Rectal smooth muscle tissue (tissue), 1 donor: ENCODE results near the gene DOP1A.

Experiments
- H3K27ac ChIP-seq: one replicate; pipeline ENCODE4 v1.7.0; 2013; ENCODE audit warnings: low read depth, low read length, inconsistent platforms
- H3K27me3 ChIP-seq: one replicate; pipeline ENCODE4 v1.7.0; 2013; ENCODE audit warnings: low read length; ENCODE audit not compliant: control insufficient read depth, insufficient read depth
- H3K36me3 ChIP-seq: one replicate; pipeline ENCODE4 v1.7.0; 2013; ENCODE audit warnings: low read length; ENCODE audit not compliant: control insufficient read depth, insufficient read depth
- H3K4me1 ChIP-seq: one replicate; pipeline ENCODE4 v1.7.0; 2013; ENCODE audit warnings: low read length; ENCODE audit not compliant: control insufficient read depth, insufficient read depth
- H3K4me3 ChIP-seq: one replicate; pipeline ENCODE4 v1.7.0; 2013; ENCODE audit warnings: low read length
- H3K9ac ChIP-seq: one replicate; pipeline ENCODE4 v1.7.0; 2013; ENCODE audit warnings: low read length

Gene DOP1A

DNA sequence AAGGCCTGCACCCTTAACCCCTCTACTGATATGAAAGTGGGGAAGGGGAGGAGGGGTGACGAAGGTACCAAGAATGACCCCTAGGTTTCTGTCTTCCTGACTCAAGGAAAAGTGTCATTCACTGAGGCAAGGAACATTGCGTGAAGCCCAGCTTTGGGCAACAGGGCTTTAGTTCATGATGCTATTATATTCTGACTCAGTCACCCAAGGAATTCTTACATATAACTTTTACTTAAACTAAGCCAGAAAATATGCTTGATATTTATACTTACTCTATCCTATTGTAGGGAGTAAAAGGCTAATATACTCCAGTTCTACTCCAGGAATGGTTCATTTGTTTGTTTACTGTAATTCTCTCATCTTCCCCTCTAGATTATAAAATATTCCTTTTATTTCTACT, 60.5 kb downstream of the DOP1A start:
- H3K9ac ChIP-seq, result no peak overlapping the region

DNA sequence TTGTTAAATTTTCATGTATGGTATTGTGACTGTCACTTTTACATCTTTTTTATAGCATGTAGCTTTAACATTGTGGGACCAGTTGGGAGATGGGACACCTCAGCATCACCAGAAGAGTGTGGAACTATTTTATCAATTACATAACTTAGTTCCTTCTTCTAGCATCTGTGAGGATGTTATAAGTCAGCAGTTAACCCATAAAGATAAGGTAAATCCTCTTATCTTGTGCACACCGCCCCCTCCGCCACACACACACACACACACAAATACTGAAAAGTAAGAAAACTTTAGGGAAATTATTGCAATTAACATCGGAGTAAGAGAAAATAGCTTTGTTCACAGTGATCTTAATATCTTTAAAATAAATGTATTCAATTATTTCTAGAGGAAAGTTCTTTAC, 64.7 kb downstream of the DOP1A start:
- no peak overlapping the region for H3K4me3 ChIP-seq
- H3K4me1 ChIP-seq, result no peaks in the 10 kb centered on the region
- H3K27me3 ChIP-seq, result no peaks in the 10 kb centered on the region
- H3K36me3 ChIP-seq, result peaks cover 4% of the 10 kb centered on the region
- H3K27ac ChIP-seq, result no peak overlapping the region
- no peak overlapping the region for H3K9ac ChIP-seq

More for the DNA sequence above, 60.5 kb downstream of the DOP1A start:
- Histone ChIP-seq H3K27ac (no peak overlapping the region), H3K4me1 (no peaks in the 10 kb centered on the region), H3K36me3 (peaks cover 15% of the 10 kb centered on the region), H3K27me3 (no peaks in the 10 kb centered on the region), H3K4me3 (no peak overlapping the region)

DNA sequence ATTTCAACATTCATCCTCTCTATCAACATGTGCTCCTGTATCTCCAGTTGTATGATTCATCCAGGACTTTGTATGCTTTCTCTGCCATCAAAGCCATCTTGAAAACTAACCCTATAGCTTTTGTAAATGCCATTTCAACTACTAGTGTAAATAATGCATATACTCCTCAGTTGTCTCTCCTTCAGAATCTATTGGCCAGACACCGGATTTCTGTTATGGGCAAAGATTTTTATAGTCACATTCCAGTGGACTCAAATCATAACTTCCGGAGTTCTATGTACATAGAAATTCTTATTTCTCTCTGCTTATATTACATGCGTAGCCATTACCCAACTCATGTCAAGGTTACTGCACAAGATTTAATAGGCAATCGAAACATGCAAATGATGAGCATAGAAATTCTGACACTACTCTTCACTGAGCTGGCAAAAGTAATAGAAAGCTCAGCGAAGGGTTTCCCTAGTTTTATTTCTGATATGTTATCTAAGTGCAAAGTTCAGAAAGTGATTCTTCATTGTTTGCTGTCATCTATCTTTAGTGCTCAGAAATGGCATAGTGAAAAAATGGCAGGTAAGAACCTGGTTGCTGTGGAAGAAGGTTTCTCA, 70.7 kb downstream of the DOP1A start:
- H3K27ac ChIP-seq, result no peak overlapping the region
- H3K27me3 ChIP-seq, result no peaks in the 10 kb centered on the region
- H3K4me3 ChIP-seq, result no peak overlapping the region
- H3K9ac ChIP-seq, result no peak overlapping the region
- H3K36me3 ChIP-seq, result peaks cover 4% of the 10 kb centered on the region
- no peaks in the 10 kb centered on the region for H3K4me1 ChIP-seq

DNA sequence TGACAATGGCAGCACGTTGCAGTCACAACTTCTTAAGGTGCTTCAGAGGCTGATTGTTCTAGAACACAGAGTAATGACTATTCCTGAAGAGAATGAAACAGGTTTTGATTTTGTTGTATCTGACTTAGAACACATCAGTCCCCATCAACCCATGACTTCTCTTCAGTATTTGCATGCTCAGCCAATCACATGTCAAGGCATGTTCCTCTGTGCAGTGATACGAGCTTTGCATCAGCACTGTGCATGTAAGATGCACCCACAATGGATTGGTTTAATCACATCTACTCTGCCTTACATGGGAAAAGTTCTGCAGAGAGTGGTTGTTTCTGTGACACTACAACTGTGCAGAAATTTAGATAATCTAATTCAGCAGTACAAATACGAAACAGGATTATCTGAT, 71.3 kb downstream of the DOP1A start:
- H3K4me1 ChIP-seq, result no peaks in the 10 kb centered on the region

DNA sequence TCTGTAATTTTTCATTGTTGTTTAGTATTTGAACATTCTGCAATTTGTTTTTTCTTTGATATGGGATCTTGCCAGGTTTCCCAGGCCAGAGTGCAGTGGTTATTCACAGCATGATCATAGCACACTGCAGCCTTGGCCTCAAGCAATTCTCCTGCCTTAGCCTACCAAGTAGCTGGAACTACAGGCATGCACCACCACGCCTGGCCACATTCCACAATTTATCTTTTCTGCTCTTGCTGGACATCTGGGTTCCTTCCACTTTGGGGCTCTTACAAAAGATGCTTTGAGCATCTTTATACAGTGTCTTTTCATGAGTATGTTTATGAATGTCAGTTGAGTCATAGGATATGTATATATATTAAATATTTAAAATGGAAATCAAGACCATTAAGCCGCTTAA, 83.6 kb downstream of the DOP1A start:
- H3K4me3 ChIP-seq, result no peak overlapping the region
- no peak overlapping the region for H3K27ac ChIP-seq
- H3K36me3 ChIP-seq, result peaks cover 15% of the 10 kb centered on the region

More for the DNA sequence above, 71.3 kb downstream of the DOP1A start:
- Histone ChIP-seq H3K27ac (no peak overlapping the region), H3K36me3 (peaks cover 4% of the 10 kb centered on the region), H3K9ac (no peak overlapping the region), H3K27me3 (no peaks in the 10 kb centered on the region), H3K4me3 (no peak overlapping the region)

DNA sequence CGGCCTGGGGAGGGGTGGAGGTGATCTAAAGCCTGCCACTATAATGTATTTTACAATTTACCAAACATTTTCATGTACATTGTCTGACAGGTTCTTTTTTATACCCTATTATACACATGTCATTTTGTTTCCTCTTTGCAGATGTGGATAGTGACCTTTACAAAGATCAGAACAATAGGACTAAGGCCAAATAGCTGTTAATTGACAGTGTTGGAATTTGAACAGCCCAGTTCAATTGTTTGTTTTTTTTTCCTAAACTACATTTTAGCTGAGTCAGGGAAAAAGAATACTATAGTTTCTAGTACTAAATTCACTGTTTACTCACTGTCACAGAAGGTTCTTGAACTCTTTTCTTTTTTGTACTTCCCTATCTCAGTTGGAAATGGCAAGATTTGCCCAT, 85.4 kb downstream of the DOP1A start:
- H3K27ac ChIP-seq, result no peak overlapping the region
- no peak overlapping the region for H3K4me3 ChIP-seq
- H3K36me3 ChIP-seq, result peaks cover 15% of the 10 kb centered on the region
- H3K4me1 ChIP-seq, result no peaks in the 10 kb centered on the region
- no peaks in the 10 kb centered on the region for H3K27me3 ChIP-seq
- H3K9ac ChIP-seq, result no peak overlapping the region

More for the DNA sequence above, 83.6 kb downstream of the DOP1A start:
- no peaks in the 10 kb centered on the region for H3K4me1 ChIP-seq
- no peak overlapping the region for H3K9ac ChIP-seq
- no peaks in the 10 kb centered on the region for H3K27me3 ChIP-seq

DNA sequence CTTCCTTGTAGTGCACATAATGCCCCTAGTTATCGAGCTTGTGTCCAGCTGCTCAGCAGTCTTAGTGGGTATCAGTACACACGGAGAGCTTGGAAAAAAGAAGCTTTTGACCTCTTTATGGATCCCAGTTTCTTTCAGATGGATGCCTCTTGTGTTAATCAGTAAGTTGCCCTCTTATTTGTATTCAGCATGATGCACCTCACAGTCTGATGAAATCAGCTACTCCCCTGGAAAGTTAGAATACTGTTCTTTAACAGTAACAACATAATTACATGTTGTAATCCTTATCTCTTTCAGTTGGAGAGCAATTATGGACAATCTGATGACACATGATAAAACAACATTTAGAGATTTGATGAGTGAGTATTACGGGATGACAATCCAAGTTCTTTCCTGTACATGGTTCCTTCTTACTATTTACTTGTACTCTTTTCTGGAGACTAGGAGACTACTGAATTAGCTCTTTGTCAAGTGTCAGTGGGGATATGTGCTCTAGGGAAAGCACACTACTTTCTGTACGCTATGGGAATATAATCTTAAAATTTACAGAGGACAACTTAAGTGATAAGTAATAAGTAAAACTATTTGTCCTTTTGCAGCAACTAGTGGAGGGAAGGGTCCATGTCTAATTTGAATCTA, 86.5 kb downstream of the DOP1A start:
- H3K36me3 ChIP-seq, result peaks cover 15% of the 10 kb centered on the region
- H3K9ac ChIP-seq, result no peak overlapping the region
- H3K4me3 ChIP-seq, result no peak overlapping the region
- H3K27ac ChIP-seq, result no peak overlapping the region
- no peaks in the 10 kb centered on the region for H3K27me3 ChIP-seq
- no peaks in the 10 kb centered on the region for H3K4me1 ChIP-seq

DNA sequence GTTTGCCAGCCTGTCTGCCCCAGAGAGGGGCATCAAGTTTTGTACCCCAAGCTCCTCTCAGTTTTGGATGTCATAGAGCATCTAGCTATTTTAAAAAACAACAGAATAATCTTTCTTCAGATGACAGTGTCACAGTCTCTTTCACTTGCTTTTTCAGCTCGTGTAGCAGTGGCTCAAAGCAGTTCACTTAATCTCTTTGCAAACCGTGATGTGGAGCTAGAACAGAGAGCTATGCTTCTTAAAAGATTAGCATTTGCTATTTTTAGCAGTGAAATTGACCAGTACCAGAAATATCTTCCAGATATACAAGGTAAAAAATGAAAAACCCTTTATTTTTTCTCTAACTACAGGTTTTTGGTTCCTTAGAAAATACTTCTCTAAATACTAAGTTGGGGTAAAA, 88.3 kb downstream of the DOP1A start:
- Histone ChIP-seq H3K27ac (no peak overlapping the region), H3K27me3 (no peaks in the 10 kb centered on the region), H3K4me3 (no peak overlapping the region), H3K9ac (no peak overlapping the region), H3K36me3 (peaks cover 24% of the 10 kb centered on the region), H3K4me1 (no peaks in the 10 kb centered on the region)

DNA sequence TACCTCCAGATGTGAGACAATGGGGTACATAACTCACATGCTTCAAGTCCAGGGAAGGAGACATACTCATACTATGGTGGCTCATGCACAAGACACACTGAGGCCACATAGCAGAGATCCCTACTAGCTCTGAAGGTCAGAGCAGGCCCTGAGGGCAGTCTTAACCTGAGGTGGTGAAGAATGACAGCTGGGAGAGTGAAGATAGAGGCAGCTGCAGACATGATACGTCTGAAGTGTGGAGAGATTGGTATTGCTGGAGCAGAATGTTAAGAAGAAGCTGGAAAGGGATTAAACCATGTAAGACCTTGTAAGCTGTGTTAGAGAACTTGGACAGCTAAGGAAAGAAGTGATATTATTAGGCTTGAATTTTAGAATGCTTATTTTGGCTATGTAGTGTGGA, 92.7 kb downstream of the DOP1A start:
- H3K27me3 ChIP-seq, result no peaks in the 10 kb centered on the region
- H3K36me3 ChIP-seq, result peaks cover 20% of the 10 kb centered on the region

DNA sequence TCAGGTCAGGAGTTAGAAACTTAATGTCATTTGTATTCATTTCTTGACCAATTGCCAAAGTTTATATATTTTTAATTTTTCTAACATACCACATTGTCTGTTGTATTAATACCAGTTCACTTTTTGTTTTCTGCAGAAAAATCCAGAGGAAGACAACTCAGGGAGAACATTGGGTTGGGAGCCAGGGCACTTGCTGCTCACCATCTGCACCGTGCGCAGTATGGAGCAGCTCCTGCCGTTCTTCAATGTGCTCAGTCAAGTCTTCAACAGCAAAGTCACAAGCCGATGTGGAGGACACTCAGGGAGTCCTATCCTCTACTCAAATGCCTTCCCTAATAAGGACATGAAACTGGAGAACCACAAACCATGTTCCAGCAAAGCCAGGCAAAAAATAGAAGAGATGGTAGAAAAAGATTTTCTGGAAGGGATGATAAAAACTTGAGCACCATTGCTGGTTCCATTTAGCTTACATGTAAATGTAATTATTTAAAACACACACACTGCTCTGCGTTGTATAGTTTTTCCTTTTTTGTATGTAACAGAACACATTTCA, 100.3 kb downstream of the DOP1A start:
- no peaks in the 10 kb centered on the region for H3K27me3 ChIP-seq
- H3K4me1 ChIP-seq, result no peaks in the 10 kb centered on the region
- H3K4me3 ChIP-seq, result no peak overlapping the region
- no peak overlapping the region for H3K9ac ChIP-seq
- no peak overlapping the region for H3K27ac ChIP-seq
- peaks cover 16% of the 10 kb centered on the region for H3K36me3 ChIP-seq

More for the DNA sequence above, 92.7 kb downstream of the DOP1A start:
- Histone ChIP-seq H3K27ac (no peak overlapping the region), H3K9ac (no peak overlapping the region), H3K4me1 (no peaks in the 10 kb centered on the region), H3K4me3 (no peak overlapping the region)

DNA sequence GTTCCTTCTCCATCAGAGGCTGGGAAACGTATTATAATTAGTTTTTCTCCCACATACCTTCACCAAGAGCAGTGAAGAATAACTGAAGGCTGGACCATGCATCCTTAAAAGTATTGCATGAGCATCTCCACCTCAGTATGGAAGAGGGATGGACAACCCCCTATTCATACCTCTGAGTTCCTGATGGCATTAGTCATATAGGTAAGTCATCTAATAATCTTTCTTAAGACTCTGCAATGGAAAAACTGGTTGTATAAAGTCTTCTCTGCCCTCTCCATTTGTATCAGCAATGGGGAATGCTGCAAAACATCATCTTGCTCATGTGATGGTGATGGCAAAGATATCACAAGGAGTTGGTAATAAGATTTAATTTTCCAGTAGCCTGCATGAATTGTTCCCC, 101.1 kb downstream of the DOP1A start:
- Histone ChIP-seq H3K4me1 (no peaks in the 10 kb centered on the region), H3K36me3 (peaks cover 16% of the 10 kb centered on the region), H3K4me3 (no peak overlapping the region), H3K27me3 (no peaks in the 10 kb centered on the region), H3K9ac (no peak overlapping the region), H3K27ac (no peak overlapping the region)

DNA sequence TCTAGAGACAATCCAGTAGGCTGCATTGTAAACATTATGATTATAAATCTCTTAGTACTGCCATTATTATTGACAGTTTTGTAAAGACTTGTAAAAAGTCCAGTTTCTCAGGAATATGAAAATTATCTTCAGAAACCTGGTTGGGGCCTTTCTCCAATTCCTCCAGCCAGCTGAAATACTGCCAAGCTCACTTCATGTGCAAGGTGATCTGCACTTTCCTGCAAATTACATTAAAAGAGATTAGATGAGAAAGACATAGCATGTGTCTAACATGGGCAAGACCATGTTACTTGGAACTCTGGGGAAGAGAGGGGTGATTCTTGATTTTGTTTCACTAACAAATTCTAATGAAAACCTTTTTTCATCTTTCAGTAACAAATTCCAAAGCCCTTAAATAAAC, 101.6 kb downstream of the DOP1A start:
- Histone ChIP-seq H3K36me3 (peaks cover 17% of the 10 kb centered on the region), H3K27ac (no peak overlapping the region)

DNA sequence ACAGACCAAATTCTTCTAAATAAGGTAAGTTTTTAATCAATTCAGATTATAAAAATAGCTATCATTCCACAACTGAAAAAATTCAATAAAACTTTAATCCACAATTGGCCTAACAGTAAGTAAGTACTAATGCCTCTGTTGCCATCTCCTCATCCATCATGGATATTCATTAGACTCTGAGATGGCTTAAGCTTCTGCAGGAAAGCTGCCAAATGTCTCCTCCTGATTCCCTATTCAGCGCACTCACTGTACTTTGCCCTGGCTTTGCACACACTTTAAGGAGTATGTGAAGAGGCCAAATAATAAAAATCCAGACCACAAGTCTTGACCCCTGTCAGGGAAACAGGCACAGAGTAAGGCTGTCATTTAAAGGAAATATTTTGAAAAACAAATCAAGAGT, 102.0 kb downstream of the DOP1A start:
- H3K9ac ChIP-seq, result no peak overlapping the region
- H3K4me3 ChIP-seq, result no peak overlapping the region
- peaks cover 19% of the 10 kb centered on the region for H3K36me3 ChIP-seq
- no peaks in the 10 kb centered on the region for H3K4me1 ChIP-seq
- H3K27ac ChIP-seq, result no peak overlapping the region
- no peaks in the 10 kb centered on the region for H3K27me3 ChIP-seq

More for the DNA sequence above, 101.6 kb downstream of the DOP1A start:
- H3K27me3 ChIP-seq, result no peaks in the 10 kb centered on the region
- no peaks in the 10 kb centered on the region for H3K4me1 ChIP-seq
- H3K4me3 ChIP-seq, result no peak overlapping the region
- H3K9ac ChIP-seq, result no peak overlapping the region
